ENCODE measurements around the gene SAT1.

GRCh38 chrX:23813808-23814207, 30.8 kb downstream of the SAT1 start:
- TF ChIP-seq TFDP2 (CRISPR knock-in tag; IDR thresholded peaks at IDR 0.05) (no peak), ZNF672 (CRISPR knock-in tag; IDR thresholded peaks at IDR 0.05) (no peak), BATF2 (CRISPR knock-in tag; IDR thresholded peaks at IDR 0.05) (no peak), POLR2A (IDR thresholded peaks at IDR 0.05; ENCODE audit: insufficient read depth in 1 of 2, low read depth in 2 of 2, low read length in 2 of 2) (no peak), ARNTL (CRISPR knock-in tag; IDR thresholded peaks at IDR 0.05) (no peak), EZH2 (conservative IDR thresholded peaks at IDR 0.05; ENCODE audit: low read depth, low read length) (no peak), RAD21 (CRISPR knock-in tag; IDR thresholded peaks at IDR 0.05) (no peak), HNRNPK (IDR thresholded peaks at IDR 0.05; ENCODE audit: low read depth, low read length, poor library complexity, severe bottlenecking) (no peak)
- TF ChIP-seq, protein P1, sequence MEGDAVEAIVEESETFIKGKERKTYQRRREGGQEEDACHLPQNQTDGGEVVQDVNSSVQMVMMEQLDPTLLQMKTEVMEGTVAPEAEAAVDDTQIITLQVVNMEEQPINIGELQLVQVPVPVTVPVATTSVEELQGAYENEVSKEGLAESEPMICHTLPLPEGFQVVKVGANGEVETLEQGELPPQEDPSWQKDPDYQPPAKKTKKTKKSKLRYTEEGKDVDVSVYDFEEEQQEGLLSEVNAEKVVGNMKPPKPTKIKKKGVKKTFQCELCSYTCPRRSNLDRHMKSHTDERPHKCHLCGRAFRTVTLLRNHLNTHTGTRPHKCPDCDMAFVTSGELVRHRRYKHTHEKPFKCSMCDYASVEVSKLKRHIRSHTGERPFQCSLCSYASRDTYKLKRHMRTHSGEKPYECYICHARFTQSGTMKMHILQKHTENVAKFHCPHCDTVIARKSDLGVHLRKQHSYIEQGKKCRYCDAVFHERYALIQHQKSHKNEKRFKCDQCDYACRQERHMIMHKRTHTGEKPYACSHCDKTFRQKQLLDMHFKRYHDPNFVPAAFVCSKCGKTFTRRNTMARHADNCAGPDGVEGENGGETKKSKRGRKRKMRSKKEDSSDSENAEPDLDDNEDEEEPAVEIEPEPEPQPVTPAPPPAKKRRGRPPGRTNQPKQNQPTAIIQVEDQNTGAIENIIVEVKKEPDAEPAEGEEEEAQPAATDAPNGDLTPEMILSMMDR (CRISPR knock-in tag; IDR thresholded peaks at IDR 0.05) = no peak

All from HepG2 (cell line).